Astrocyte (in vitro differentiated cells and primary cell): ENCODE measurements around the gene PUM2.

ENCODE experiments used
- CTCF ChIP-seq: IDR thresholded peaks from 2 replicates; pipeline ENCODE4 v1.5.1; 2011; ENCODE audit warnings: low read depth, mild to moderate bottlenecking, inconsistent platforms, low read length, moderate library complexity; ENCODE audit not compliant: insufficient read depth
- EZH2 ChIP-seq: IDR thresholded peaks from 2 replicates; pipeline ENCODE4 v1.6.1; 2012; ENCODE audit warnings: mild to moderate bottlenecking, low read length, inconsistent platforms; ENCODE audit not compliant: insufficient read depth

DNA sequence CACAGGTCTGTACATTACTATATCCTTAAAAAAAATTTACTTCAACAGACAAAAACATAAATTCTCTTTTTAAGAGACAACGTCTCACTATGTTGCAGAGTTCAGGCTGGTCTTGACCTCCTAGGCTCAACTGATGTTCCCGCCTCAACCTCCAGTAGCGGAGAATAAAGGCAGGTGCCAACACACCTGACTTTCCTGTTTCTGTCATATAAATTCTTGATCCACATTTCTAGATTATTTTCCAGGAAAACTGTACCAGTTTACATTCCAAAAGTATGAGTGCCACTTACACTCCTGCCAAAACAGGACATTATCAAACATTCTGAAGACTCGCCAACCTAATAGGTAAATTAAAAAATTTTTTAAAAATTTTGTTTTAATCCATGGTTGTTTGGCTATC, 48.6 kb downstream of the PUM2 start:
- TF ChIP-seq EZH2 (no peak), CTCF (no peak)
